ENCODE results near the gene BACH2. TPM values are rescaled to one million over a fixed set of nuclear protein-coding genes. Genes with fewer than 3 reads are reported as not detected.

Gene BACH2
- total and polyA plus RNA-seq, 8 donors, result 0.19 to 10.8 (median 1.4) TPM; not detected in 1

GRCh38 chr6:89887452-89888137 is 409.0 kb downstream of the BACH2 start:
- Histone ChIP-seq H3K4me3 (no peak overlapping the region), H3K9me3 (no peaks in the 10 kb centered on the region), H3K4me1 (no peaks in the 10 kb centered on the region), H3K27ac (no peak overlapping the region), H3K36me3 (no peaks in the 10 kb centered on the region), H3K27me3 (peaks cover 0 to 48% (median 15%) of the 10 kb centered on the region in 3 donors)
- TF ChIP-seq POLR2AphosphoS5 (IDR thresholded peaks at IDR 0.05) (no peak), POLR2A (IDR thresholded peaks at IDR 0.05) (no peak)
- 23 to 52% (median 28%) methylated on average over 30 to 43 of the region's 43 CpGs for whole genome bisulfite sequencing, 5 donors
- intact Hi-C loops (cut with DNase I; ENCODE audit: low total_unique reads), result no loop called here
- peak in 1 of 2 donors; percentile 9 for DNase-seq

- TF ChIP-seq POLR2AphosphoS5 (IDR thresholded peaks at IDR 0.05) (no peak), POLR2A (IDR thresholded peaks at IDR 0.05) (no peak), EP300 (IDR thresholded peaks at IDR 0.05) (no peak)
- TF ChIP-seq, protein P1, sequence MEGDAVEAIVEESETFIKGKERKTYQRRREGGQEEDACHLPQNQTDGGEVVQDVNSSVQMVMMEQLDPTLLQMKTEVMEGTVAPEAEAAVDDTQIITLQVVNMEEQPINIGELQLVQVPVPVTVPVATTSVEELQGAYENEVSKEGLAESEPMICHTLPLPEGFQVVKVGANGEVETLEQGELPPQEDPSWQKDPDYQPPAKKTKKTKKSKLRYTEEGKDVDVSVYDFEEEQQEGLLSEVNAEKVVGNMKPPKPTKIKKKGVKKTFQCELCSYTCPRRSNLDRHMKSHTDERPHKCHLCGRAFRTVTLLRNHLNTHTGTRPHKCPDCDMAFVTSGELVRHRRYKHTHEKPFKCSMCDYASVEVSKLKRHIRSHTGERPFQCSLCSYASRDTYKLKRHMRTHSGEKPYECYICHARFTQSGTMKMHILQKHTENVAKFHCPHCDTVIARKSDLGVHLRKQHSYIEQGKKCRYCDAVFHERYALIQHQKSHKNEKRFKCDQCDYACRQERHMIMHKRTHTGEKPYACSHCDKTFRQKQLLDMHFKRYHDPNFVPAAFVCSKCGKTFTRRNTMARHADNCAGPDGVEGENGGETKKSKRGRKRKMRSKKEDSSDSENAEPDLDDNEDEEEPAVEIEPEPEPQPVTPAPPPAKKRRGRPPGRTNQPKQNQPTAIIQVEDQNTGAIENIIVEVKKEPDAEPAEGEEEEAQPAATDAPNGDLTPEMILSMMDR (IDR thresholded peaks at IDR 0.05), result no peak
- no peak for DNase-seq
- Histone ChIP-seq H3K36me3 (no peaks in the 10 kb centered on the region), H3K27me3 (peaks cover 0 to 37% (median 15%) of the 10 kb centered on the region in 3 donors), H3K4me3 (no peak overlapping the region), H3K27ac (no peak overlapping the region), H3K9me3 (no peaks in the 10 kb centered on the region), H3K4me1 (no peaks in the 10 kb centered on the region)
- intact Hi-C loops (cut with DNase I; ENCODE audit: low total_unique reads), result no loop called here
- 85 to 92% (median 88%) methylated on average over 40 to 44 of the region's 44 CpGs for WGBS, 5 donors
Measured at GRCh38 chr6:89886378-89887120, 410.1 kb downstream of the BACH2 start.

Small RNAs within 50 kb of the gene (small RNA-seq; reads per million reads assigned to genes)
- gene MIR4464, result 0 reads per million in 4 donors
- 0 reads per million in 4 donors for gene RF00019
- 0 reads per million in 4 donors for gene RN7SKP110

Data from stomach (tissue), 9 donors.